Testis (tissue), 2 donors: ENCODE measurements around the gene HBD.

ENCODE experiments used
- POLR2A ChIP-seq: fragments of 450-650 bp; IDR thresholded peaks from one replicate; pipeline ENCODE4 v1.6.1; 2017; ENCODE audit warnings: antibody characterized with exemption, mild to moderate bottlenecking, moderate library complexity
- TF ChIP-seq, protein P1 (sequence below), 3 experiments: fragments of 450-650 bp in 2 of 3; fragments of 200-600 bp in 1 of 3; sonication (generic) in 1 of 3; IDR thresholded peaks; one replicate each; pipeline ENCODE4 v1.5.1; 2016 to 2019; ENCODE audit warnings: antibody characterized with exemption in 3 of 3, mild to moderate bottlenecking in 2 of 3, moderate library complexity in 1 of 3

DNA sequence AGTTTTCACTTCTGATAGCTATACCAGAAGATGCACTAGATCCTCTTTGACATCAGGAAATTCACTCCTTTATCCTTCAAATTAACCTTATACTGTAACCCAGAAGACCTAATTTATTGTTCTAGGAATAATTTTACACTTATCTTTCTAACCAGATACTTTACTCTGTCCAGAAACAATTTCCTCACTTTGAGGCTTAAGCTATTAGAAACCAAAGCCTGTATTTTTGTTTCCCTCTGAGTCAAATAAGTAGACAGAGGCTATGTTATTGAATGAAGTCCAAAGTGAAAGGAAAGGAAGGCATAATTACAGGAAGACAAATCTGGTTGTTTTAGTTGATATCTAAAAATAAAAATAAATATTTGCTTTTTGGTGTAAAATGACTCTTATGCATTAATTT, 36.0 kb downstream of the HBD start:
- TF ChIP-seq, protein P1, sequence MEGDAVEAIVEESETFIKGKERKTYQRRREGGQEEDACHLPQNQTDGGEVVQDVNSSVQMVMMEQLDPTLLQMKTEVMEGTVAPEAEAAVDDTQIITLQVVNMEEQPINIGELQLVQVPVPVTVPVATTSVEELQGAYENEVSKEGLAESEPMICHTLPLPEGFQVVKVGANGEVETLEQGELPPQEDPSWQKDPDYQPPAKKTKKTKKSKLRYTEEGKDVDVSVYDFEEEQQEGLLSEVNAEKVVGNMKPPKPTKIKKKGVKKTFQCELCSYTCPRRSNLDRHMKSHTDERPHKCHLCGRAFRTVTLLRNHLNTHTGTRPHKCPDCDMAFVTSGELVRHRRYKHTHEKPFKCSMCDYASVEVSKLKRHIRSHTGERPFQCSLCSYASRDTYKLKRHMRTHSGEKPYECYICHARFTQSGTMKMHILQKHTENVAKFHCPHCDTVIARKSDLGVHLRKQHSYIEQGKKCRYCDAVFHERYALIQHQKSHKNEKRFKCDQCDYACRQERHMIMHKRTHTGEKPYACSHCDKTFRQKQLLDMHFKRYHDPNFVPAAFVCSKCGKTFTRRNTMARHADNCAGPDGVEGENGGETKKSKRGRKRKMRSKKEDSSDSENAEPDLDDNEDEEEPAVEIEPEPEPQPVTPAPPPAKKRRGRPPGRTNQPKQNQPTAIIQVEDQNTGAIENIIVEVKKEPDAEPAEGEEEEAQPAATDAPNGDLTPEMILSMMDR (IDR thresholded peaks at IDR 0.05), result no peak
- TF ChIP-seq POLR2A, result no peak
